ENCODE measurements around the gene MLLT10. TPM values are rescaled to one million over a fixed set of nuclear protein-coding genes. Genes with fewer than 3 reads are reported as not detected.

Gene MLLT10
- total RNA-seq, 1 donor from 2014 or later = 58.1 TPM

DNA sequence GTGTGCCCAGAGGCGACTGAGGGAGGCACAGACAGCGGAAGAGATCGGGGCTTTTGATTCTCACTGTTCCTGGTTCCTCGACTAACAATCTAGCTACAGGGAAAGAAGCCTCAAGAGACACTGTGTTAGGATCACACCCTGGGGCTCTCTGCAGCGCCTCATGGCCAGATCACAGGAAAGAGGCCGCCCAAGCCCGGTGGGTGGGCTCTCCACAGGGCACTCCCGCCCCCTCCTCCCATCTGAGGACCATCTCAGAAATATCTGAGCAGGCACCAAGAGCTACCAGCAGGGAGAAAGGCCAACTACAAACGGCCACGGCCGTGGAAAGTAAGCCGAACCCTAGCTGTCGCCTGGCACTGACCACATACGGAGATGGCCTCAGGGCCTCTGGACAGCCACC is 224.2 kb downstream of the MLLT10 start:
- H3K36me3 Mint-ChIP-seq (ENCODE audit: low read depth) = peaks cover 10% of the 10 kb centered on the region
- H3K27ac Mint-ChIP-seq (ENCODE audit: unreplicated experiment) = no peak overlapping the region
- H3K27me3 Mint-ChIP-seq (ENCODE audit: low read depth) = no peaks in the 10 kb centered on the region
- DNase-seq (ENCODE audit: low read depth, low spot score) = no peak
- peaks cover 23% of the 10 kb centered on the region for H3K4me1 Mint-ChIP-seq
- peak overlapping the region; percentile 44 for H3K4me3 Mint-ChIP-seq
- TF ChIP-seq, protein P1, sequence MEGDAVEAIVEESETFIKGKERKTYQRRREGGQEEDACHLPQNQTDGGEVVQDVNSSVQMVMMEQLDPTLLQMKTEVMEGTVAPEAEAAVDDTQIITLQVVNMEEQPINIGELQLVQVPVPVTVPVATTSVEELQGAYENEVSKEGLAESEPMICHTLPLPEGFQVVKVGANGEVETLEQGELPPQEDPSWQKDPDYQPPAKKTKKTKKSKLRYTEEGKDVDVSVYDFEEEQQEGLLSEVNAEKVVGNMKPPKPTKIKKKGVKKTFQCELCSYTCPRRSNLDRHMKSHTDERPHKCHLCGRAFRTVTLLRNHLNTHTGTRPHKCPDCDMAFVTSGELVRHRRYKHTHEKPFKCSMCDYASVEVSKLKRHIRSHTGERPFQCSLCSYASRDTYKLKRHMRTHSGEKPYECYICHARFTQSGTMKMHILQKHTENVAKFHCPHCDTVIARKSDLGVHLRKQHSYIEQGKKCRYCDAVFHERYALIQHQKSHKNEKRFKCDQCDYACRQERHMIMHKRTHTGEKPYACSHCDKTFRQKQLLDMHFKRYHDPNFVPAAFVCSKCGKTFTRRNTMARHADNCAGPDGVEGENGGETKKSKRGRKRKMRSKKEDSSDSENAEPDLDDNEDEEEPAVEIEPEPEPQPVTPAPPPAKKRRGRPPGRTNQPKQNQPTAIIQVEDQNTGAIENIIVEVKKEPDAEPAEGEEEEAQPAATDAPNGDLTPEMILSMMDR (conservative IDR thresholded peaks at IDR 0.05) = no peak
- no peaks in the 10 kb centered on the region for H3K9me3 Mint-ChIP-seq

DNA sequence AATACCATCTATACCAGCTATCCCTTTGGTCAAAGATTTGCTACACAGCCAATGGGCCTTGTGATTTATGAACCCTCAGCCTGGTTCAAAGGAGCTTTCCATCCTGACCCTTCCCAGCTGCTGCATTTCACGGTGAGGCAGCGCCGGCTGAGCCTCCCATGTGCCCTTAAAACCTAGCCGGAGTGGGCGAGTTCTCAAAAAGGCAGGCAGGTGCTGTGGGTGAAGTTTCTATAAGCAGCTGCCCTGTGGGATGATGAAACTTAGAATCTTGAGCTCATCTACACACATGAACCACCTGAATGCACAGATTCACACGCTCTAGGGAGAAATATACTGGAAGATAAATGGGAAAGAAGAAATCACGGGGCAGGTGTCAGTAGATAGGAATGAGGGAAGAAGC is 224.7 kb downstream of the MLLT10 start:
- DNase-seq (ENCODE audit: low read depth, low spot score) = no peak
- no peak overlapping the region for H3K27ac Mint-ChIP-seq (ENCODE audit: unreplicated experiment)
- H3K27me3 Mint-ChIP-seq (ENCODE audit: low read depth) = no peaks in the 10 kb centered on the region
- H3K4me1 Mint-ChIP-seq = peaks cover 20% of the 10 kb centered on the region
- H3K36me3 Mint-ChIP-seq (ENCODE audit: low read depth) = peaks cover 8% of the 10 kb centered on the region
- no peaks in the 10 kb centered on the region for H3K9me3 Mint-ChIP-seq
- TF ChIP-seq, protein P1 (conservative IDR thresholded peaks at IDR 0.05) = no peak
- no peak overlapping the region for H3K4me3 Mint-ChIP-seq

DNA sequence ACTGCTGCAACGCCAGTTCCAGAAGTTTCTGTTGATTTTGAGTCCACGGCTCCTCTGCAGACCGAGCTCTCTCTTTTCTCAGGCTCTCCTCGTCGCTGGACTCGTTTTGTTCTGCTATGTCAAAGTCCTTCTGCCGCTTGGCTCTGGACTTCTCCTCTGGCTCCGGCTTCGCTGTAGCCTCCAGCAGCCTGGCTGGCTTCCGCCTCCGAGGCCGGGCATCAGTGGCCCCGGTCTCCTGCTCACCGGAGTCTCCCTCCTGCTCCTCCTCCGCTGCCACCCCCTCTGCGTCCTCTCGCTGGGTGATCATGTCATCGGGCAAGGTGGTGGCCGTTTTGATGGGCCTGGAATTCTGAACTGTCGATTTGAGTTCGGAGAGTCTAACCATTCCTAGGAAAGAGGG is 225.2 kb downstream of the MLLT10 start:
- Mint-ChIP-seq H3K9me3 (no peaks in the 10 kb centered on the region), H3K36me3 (ENCODE audit: low read depth) (peaks cover 7% of the 10 kb centered on the region), H3K4me1 (peaks cover 20% of the 10 kb centered on the region), H3K27me3 (ENCODE audit: low read depth) (no peaks in the 10 kb centered on the region), H3K4me3 (no peak overlapping the region), H3K27ac (ENCODE audit: unreplicated experiment) (no peak overlapping the region)
- TF ChIP-seq, protein P1 (conservative IDR thresholded peaks at IDR 0.05) = no peak
- DNase-seq (ENCODE audit: low read depth, low spot score) = no peak

DNA sequence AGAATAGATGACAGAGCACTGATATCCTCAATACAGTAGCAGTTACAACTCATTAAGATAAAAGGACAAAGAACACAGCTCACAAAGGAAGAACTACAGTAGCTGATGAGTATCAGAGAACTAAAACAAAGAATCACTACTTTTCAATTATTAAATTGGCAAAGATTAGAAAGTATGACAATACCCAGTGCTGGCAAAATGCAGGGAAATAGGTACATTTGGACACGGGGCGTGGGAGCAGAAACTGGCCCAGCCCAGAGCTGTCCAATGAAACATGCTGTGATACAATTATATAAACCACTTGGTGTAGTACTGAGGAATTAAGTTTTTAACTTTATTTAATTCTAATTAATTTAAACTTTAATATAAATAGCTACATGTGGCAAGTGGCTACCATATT is 226.3 kb downstream of the MLLT10 start:
- Mint-ChIP-seq H3K4me3 (no peak overlapping the region), H3K9me3 (no peaks in the 10 kb centered on the region), H3K36me3 (ENCODE audit: low read depth) (peaks cover 12% of the 10 kb centered on the region), H3K27me3 (ENCODE audit: low read depth) (no peaks in the 10 kb centered on the region), H3K4me1 (peaks cover 20% of the 10 kb centered on the region), H3K27ac (ENCODE audit: unreplicated experiment) (no peak overlapping the region)
- DNase-seq (ENCODE audit: low read depth, low spot score) = no peak
- TF ChIP-seq, protein P1 (conservative IDR thresholded peaks at IDR 0.05) = no peak

DNA sequence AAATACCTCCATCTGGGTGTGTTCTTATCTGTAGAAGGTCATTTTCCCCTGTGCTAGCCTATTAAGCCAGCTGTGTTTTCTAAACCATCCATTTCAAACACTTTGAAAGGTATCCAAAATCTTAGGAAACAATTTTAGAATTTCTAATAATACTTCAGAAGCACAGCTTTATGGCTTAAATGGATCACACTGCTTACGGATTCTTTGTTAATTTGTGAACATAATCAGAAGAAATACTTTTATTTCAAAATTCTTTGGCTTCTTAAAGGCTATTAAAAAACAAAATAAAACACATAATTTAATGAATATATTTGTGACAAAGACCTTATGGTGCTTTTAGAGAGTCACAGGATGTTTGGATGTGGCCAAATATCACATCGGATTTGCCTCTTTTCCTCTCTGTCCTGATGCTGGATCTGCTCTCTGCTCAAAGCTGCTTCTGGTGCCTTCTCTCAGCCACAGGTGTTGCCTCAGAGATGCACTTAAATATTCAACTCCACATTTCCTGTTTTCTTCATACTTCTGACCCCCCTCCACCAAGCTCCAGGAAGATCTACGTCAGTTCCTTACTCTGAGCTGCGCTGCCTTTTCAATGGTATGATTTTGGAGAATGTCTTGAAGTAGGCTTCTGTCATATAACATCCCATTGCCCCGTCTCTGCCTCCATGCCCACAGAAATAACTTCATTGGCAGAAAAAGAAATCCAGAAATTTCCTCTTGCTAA is 230.6 kb downstream of the MLLT10 start:
- Mint-ChIP-seq H3K4me1 (no peaks in the 10 kb centered on the region), H3K4me3 (no peak overlapping the region), H3K27me3 (ENCODE audit: low read depth) (no peaks in the 10 kb centered on the region), H3K9me3 (no peaks in the 10 kb centered on the region), H3K27ac (ENCODE audit: unreplicated experiment) (no peak overlapping the region), H3K36me3 (ENCODE audit: low read depth) (peaks cover 6% of the 10 kb centered on the region)
- DNase-seq (ENCODE audit: low read depth, low spot score) = no peak
- TF ChIP-seq, protein P1 (conservative IDR thresholded peaks at IDR 0.05) = no peak
